Panc1 (cell line): ENCODE data around the gene LATS2. TPM values are rescaled to one million over a fixed set of nuclear protein-coding genes. Genes with fewer than 3 reads are reported as not detected.

ENCODE experiments used
- ATAC-seq: fragments of 200-7000 bp; cut with Tn5 transposase; 2 replicates; pipeline ENCODE4 v1.9.1; 2020; ENCODE audit warnings: mild to moderate bottlenecking, moderate library complexity
- BruUV-seq: library from RNA; stranded (reverse); fragments of 400-500 nt; replicated peaks from 2 replicates; lab custom pipeline; 2021; lab: Mats Ljungman, UMichigan
- CTCF ChIA-PET: fragments of 300-600 bp; sonication (Branson Sonifier 250); formaldehyde crosslinking; loops from one replicate; lab custom pipeline; 2022; ENCODE audit warnings: antibody characterized with exemption; lab: Charles Lee
- POLR2A ChIA-PET: fragments of 300-600 bp; sonication (Branson Sonifier 250); formaldehyde crosslinking; loops from one replicate; lab custom pipeline; 2022; ENCODE audit warnings: antibody characterized with exemption; lab: Charles Lee
- DNase-seq: peaks from one replicate; pipeline ENCODE4 v3.0.0-alpha.2; 2010; ENCODE audit warnings: low read depth, low spot score
- H3K27ac ChIP-seq: 2 replicates; pipeline ENCODE4 v1.5.1; 2011; ENCODE audit warnings: mild to moderate bottlenecking, low read length, inconsistent platforms
- H3K27me3 ChIP-seq: fragments of 200-500 bp; sonication (Bioruptor generic); 2 replicates; pipeline ENCODE4 v1.6.0; 2014; ENCODE audit warnings: low read length, inconsistent platforms; ENCODE audit not compliant: control insufficient read depth, insufficient read depth
- H3K36me3 ChIP-seq: fragments of 200-500 bp; sonication (Bioruptor generic); 2 replicates; pipeline ENCODE4 v1.5.1; 2014; ENCODE audit warnings: inconsistent platforms, mild to moderate bottlenecking, low read length, moderate library complexity; ENCODE audit not compliant: control insufficient read depth, insufficient read depth
- H3K4me1 ChIP-seq: 2 replicates; pipeline ENCODE4 v1.5.1; 2011; ENCODE audit warnings: inconsistent platforms, mild to moderate bottlenecking, low read length, moderate library complexity; ENCODE audit not compliant: control insufficient read depth, insufficient read depth
- H3K4me3 ChIP-seq, 2 experiments: 2 replicates each; pipeline ENCODE4 v1.5.1; 2011 to 2012; ENCODE audit warnings: low read depth in 2 of 2, low read length in 2 of 2, mild to moderate bottlenecking in 2 of 2, inconsistent platforms in 1 of 2, moderate library complexity in 1 of 2
- H3K9me3 ChIP-seq: fragments of 200-500 bp; sonication (Bioruptor generic); 2 replicates; pipeline ENCODE4 v1.5.1; 2014; ENCODE audit warnings: low read depth, mild to moderate bottlenecking, inconsistent platforms, low read length, moderate library complexity; ENCODE audit not compliant: control insufficient read depth, insufficient read depth
- POLR2AphosphoS5 ChIP-seq: IDR thresholded peaks from 2 replicates; pipeline ENCODE4 v1.6.1; 2012; ENCODE audit warnings: mild to moderate bottlenecking, low read depth, low read length, moderate library complexity
- SIN3A ChIP-seq: IDR thresholded peaks from 2 replicates; pipeline ENCODE4 v1.6.1; 2012; ENCODE audit warnings: low read depth, mild to moderate bottlenecking, low read length, moderate library complexity, borderline replicate concordance; ENCODE audit not compliant: insufficient read depth
- TCF7L2 ChIP-seq: IDR thresholded peaks from 2 replicates; pipeline ENCODE4 v1.6.1; 2011; ENCODE audit warnings: mild to moderate bottlenecking, low read depth, low read length, inconsistent platforms
- in situ Hi-C: cut with HindIII; loops from 2 replicates; pipeline ENCODE4 v1.10.0; 2016; ENCODE audit warnings: low sequenced_read_pairs, low pct_unique_long_range_greater_than_20kb
- intact Hi-C: fragments of 100-400 bp; cut with micrococcal nuclease; formaldehyde crosslinking; loops from one replicate; pipeline ENCODE4 v1.10.0; 2022; ENCODE audit not compliant: unreplicated experiment
- total RNA-seq: library from RNA; stranded (reverse); gene quantifications from one replicate; pipeline ENCODE4 v1.2.1, GENCODE V29; 2021; ENCODE audit not compliant: unreplicated experiment
- TF ChIP-seq, protein P1 (sequence below): fragments of 450-650 bp; IDR thresholded peaks from 2 replicates; pipeline ENCODE4 v1.5.1; 2017; ENCODE audit warnings: mild to moderate bottlenecking
- TF ChIP-seq, protein P2 (sequence below), 2 experiments: IDR thresholded peaks; 2 replicates each; pipeline ENCODE4 v1.6.1; 2011 to 2012; ENCODE audit warnings: low read depth in 2 of 2, control low read depth in 1 of 2, low read length in 1 of 2, mild to moderate bottlenecking in 1 of 2, moderate library complexity in 1 of 2; ENCODE audit not compliant: insufficient read depth in 1 of 2

Gene LATS2
- total RNA-seq, 1 experiment from 2014 or later = 24.5 TPM

DNA sequence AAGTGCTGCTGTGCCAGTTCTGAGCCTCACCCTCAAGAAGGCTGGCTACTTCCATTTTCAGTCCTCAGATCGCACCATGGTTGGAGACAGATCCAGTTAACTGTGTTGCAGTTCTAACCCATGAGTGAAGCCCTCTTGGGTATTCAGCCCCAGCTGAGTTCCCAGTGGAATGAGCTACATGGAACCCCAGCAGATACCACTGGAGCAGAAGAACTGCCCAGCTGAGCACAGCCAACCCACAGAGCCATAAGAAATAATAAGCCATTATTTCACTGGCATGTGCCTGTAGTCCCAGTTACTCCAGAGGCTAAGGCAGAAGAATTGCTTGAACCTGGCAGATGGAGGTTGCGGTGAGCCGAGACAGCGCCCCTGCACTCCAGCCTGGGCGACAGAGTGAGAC is 59.9 kb downstream of the LATS2 start:
- DNase-seq = no peak
- Histone ChIP-seq H3K4me1 (no peaks in the 10 kb centered on the region), H3K9me3 (no peaks in the 10 kb centered on the region; the same call in 1 of the 2 replicates), H3K4me3 (no peak overlapping the region), H3K36me3 (no peaks in the 10 kb centered on the region), H3K27me3 (no peaks in the 10 kb centered on the region), H3K27ac (no peak overlapping the region)
- POLR2A ChIA-PET = no interaction called here
- intact Hi-C loops (no loop called here), in situ Hi-C loops (no loop called here)
- CTCF ChIA-PET = no interaction called here
- no TSS peak for BruUV-seq
- no peak for ATAC-seq
- TF ChIP-seq POLR2AphosphoS5 = no peak
- TF ChIP-seq TCF7L2 = no peak
- TF ChIP-seq, protein P1, sequence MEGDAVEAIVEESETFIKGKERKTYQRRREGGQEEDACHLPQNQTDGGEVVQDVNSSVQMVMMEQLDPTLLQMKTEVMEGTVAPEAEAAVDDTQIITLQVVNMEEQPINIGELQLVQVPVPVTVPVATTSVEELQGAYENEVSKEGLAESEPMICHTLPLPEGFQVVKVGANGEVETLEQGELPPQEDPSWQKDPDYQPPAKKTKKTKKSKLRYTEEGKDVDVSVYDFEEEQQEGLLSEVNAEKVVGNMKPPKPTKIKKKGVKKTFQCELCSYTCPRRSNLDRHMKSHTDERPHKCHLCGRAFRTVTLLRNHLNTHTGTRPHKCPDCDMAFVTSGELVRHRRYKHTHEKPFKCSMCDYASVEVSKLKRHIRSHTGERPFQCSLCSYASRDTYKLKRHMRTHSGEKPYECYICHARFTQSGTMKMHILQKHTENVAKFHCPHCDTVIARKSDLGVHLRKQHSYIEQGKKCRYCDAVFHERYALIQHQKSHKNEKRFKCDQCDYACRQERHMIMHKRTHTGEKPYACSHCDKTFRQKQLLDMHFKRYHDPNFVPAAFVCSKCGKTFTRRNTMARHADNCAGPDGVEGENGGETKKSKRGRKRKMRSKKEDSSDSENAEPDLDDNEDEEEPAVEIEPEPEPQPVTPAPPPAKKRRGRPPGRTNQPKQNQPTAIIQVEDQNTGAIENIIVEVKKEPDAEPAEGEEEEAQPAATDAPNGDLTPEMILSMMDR = no peak

DNA sequence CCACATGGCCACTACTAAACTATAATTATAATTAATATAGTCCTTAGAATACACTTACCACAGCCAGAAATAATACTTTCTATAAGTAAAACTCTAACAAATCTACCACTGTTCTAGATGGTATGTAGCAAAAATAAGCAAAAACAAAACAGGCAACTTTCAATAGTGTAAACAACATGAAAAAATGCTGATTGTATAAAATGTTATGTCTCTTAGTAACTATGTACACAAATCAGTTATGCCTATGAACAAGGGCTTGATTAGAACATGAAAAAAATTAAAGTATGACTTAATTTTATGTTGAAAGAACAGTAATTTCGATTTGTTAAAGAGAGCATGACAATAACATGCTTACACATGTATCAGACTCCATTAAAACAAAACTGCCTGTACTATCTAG is 60.7 kb downstream of the LATS2 start:
- no peak for DNase-seq
- TF ChIP-seq TCF7L2 = no peak
- TF ChIP-seq, protein P2, sequence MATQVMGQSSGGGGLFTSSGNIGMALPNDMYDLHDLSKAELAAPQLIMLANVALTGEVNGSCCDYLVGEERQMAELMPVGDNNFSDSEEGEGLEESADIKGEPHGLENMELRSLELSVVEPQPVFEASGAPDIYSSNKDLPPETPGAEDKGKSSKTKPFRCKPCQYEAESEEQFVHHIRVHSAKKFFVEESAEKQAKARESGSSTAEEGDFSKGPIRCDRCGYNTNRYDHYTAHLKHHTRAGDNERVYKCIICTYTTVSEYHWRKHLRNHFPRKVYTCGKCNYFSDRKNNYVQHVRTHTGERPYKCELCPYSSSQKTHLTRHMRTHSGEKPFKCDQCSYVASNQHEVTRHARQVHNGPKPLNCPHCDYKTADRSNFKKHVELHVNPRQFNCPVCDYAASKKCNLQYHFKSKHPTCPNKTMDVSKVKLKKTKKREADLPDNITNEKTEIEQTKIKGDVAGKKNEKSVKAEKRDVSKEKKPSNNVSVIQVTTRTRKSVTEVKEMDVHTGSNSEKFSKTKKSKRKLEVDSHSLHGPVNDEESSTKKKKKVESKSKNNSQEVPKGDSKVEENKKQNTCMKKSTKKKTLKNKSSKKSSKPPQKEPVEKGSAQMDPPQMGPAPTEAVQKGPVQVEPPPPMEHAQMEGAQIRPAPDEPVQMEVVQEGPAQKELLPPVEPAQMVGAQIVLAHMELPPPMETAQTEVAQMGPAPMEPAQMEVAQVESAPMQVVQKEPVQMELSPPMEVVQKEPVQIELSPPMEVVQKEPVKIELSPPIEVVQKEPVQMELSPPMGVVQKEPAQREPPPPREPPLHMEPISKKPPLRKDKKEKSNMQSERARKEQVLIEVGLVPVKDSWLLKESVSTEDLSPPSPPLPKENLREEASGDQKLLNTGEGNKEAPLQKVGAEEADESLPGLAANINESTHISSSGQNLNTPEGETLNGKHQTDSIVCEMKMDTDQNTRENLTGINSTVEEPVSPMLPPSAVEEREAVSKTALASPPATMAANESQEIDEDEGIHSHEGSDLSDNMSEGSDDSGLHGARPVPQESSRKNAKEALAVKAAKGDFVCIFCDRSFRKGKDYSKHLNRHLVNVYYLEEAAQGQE (IDR thresholded peaks at IDR 0.05; ENCODE audit: insufficient read depth in 1 of 2, low read depth in 2 of 2, low read length in 1 of 2) = no peak
- TF ChIP-seq, protein P1 = no peak
- TF ChIP-seq SIN3A = no peak
- TF ChIP-seq POLR2AphosphoS5 = no peak
- in situ Hi-C loops = no loop called here
- ChIA-PET POLR2A (no interaction called here), CTCF (no interaction called here)
- no peak for ATAC-seq
- intact Hi-C loops = no loop called here
- no peak overlapping the region for H3K27ac ChIP-seq
- H3K36me3 ChIP-seq = no peaks in the 10 kb centered on the region
- BruUV-seq = no TSS peak
- H3K4me1 ChIP-seq = no peaks in the 10 kb centered on the region
- H3K9me3 ChIP-seq = no peaks in the 10 kb centered on the region; the same call in 1 of the 2 replicates
- no peak overlapping the region for H3K4me3 ChIP-seq
- H3K27me3 ChIP-seq = no peaks in the 10 kb centered on the region
